ENCODE data around the gene CTBP1. TPM values are rescaled to one million over a fixed set of nuclear protein-coding genes. Genes with fewer than 3 reads are reported as not detected.

CTBP1 gene
- total and polyA plus RNA-seq, 9 of the 15 experiments (the other 6 are each of a cell fraction or from before 2014, with no cell fraction given): 14.5 to 162 (median 68.2) TPM

GRCh38 chr4:1208970-1209704 is 39.8 kb downstream of the CTBP1 start:
- in situ Hi-C loops (cut with MboI): no loop called here
- CTCF ChIA-PET (ENCODE audit: low intra/inter-chr PET ratio): no interaction called here

More at GRCh38 chr4:1208970-1209704, 39.8 kb downstream of the CTBP1 start:
- FAIRE-seq (no peak), DNase-seq (ENCODE audit: extremely low read depth in 1 of 4, low spot score in 3 of 4) (no peak), ATAC-seq (no peak)
- Histone ChIP-seq H3K4me1 (replicated peaks in 1 of 2; ENCODE audit: control insufficient read depth in 2 of 2, insufficient read depth in 2 of 2, low read length in 2 of 2) (peaks cover 0 to 71% of the 10 kb centered on the region in 2 experiments; a peak in 2 of 5 replicates), H3K27ac (ENCODE audit: extremely low read depth, low read depth, low read length) (no peak overlapping the region), H4K20me1 (replicated peaks; ENCODE audit: control insufficient read depth, insufficient read depth, low read length) (no peaks in the 10 kb centered on the region; the same call in 1 of the 2 replicates), H3K9me3 (replicated peaks; ENCODE audit: control insufficient read depth, insufficient read depth, low read depth, low read length) (no peaks in the 10 kb centered on the region), H2AFZ (ENCODE audit: low read depth, low read length) (no peak overlapping the region), H3K79me2 (ENCODE audit: control insufficient read depth, insufficient read depth, low read length) (no peaks in the 10 kb centered on the region), H3K4me2 (ENCODE audit: insufficient read depth, low read length) (no peak overlapping the region), H3K36me3 (ENCODE audit: control insufficient read depth, insufficient read depth, low read length) (peaks cover 27% of the 10 kb centered on the region; the same call in 1 of the 3 replicates), H3K9me1 (ENCODE audit: control insufficient read depth, insufficient read depth, low read length) (no peaks in the 10 kb centered on the region), H3K4me3 (no peak overlapping the region), H3K9ac (ENCODE audit: insufficient read depth in 1 of 2, low read depth in 2 of 2, low read length in 2 of 2) (no peak overlapping the region), H3K27me3 (ENCODE audit: control insufficient read depth in 2 of 2, insufficient read depth in 2 of 2, low read length in 2 of 2) (no peaks in the 10 kb centered on the region)
- POLR2A ChIA-PET: no interaction called here
- no TSS peak for BruUV-seq (replicated peaks)
- intact Hi-C loops (cut with micrococcal nuclease): no loop called here
- TF ChIP-seq NELFE (IDR thresholded peaks at IDR 0.05; ENCODE audit: insufficient read depth, insufficient read length) (no peak), HOMEZ (CRISPR knock-in tag; IDR thresholded peaks at IDR 0.05) (no peak), POLR2B (IDR thresholded peaks at IDR 0.05; ENCODE audit: low read depth, partially characterized antibody) (no peak), POLR2G (IDR thresholded peaks at IDR 0.05; ENCODE audit: low read depth, low read length) (0 out of 2 replicates have a peak, but pooled peaks have one; percentile 29), TAF1 (IDR thresholded peaks at IDR 0.05; ENCODE audit: control insufficient read depth, extremely low read depth, insufficient read depth, low read length, severe bottlenecking) (no peak), ZBTB33 (CRISPR knock-in tag; IDR thresholded peaks at IDR 0.05) (peak; percentile 93)
- WGBS (ENCODE audit: insufficient coverage, low coverage, missing lambda C conversion rate): 70% methylated on average over 18 of the region's 31 CpGs

Measured in K562 (cell line).